NCI-H2107 (cell line): ENCODE measurements around the gene UPK2.
"Not testable (repeated sequence)": the region's sequence is repeated elsewhere in the genome, so short reads cannot be mapped to it uniquely, and the experiment has no call there.

Source experiments
- DNase-seq: peaks from one replicate; lab custom pipeline; 2025; lab: John Stamatoyannopoulos, UW

UPK2 gene

GRCh38 chr11:118938491-118939403 lies 17.4 kb upstream of the UPK2 start:
- DNase-seq: no peak

GRCh38 chr11:118939404-118939915 lies 16.6 kb upstream of the UPK2 start:
- DNase-seq: no peak

GRCh38 chr11:118939953-118940598 lies 16.0 kb upstream of the UPK2 start:
- no peak for DNase-seq

GRCh38 chr11:118947091-118947490 lies 9.0 kb upstream of the UPK2 start:
- DNase-seq: no peak

GRCh38 chr11:118948000-118948399 lies 8.1 kb upstream of the UPK2 start:
- DNase-seq: no peak

GRCh38 chr11:118953265-118953664 lies 2.8 kb upstream of the UPK2 start:
- DNase-seq: no peak

- DNase-seq: not testable (repeated sequence)
Observed at GRCh38 chr11:118953976-118954375, 2.1 kb upstream of the UPK2 start.

- DNase-seq: no peak
Observed at GRCh38 chr11:118956847-118957469, 860 bp downstream of the UPK2 start.

GRCh38 chr11:118957549-118957948 lies 1.5 kb downstream of the UPK2 start:
- no peak for DNase-seq

- DNase-seq: no peak
Observed at GRCh38 chr11:118957968-118958367, 1.9 kb downstream of the UPK2 start.

- DNase-seq: no peak
Observed at GRCh38 chr11:118958577-118958976, 2.5 kb downstream of the UPK2 start.

- no peak for DNase-seq
Observed at GRCh38 chr11:118961189-118961588, 5.1 kb downstream of the UPK2 start.

- no peak for DNase-seq
Observed at GRCh38 chr11:118961591-118961990, 5.5 kb downstream of the UPK2 start.

GRCh38 chr11:118969508-118969907 lies 13.4 kb downstream of the UPK2 start:
- DNase-seq: not testable (repeated sequence)

- DNase-seq: no peak
Observed at GRCh38 chr11:118971646-118972045, 15.5 kb downstream of the UPK2 start, which contains the start of gene FOXR1. FOXR1 (plus strand) TSS chr11:118971761; CDS start chr11:118971932, 171 bp downstream.

- DNase-seq: no peak
Observed at GRCh38 chr11:118973985-118974384, 17.9 kb downstream of the UPK2 start.

GRCh38 chr11:118975771-118976709 lies 19.9 kb downstream of the UPK2 start:
- no peak for DNase-seq

- no peak for DNase-seq
Observed at GRCh38 chr11:118979434-118979833, 23.3 kb downstream of the UPK2 start.

GRCh38 chr11:118980191-118980881 lies 24.2 kb downstream of the UPK2 start:
- no peak for DNase-seq

GRCh38 chr11:118984337-118984736 lies 28.2 kb downstream of the UPK2 start:
- DNase-seq: not testable (repeated sequence)

GRCh38 chr11:118984825-118985224 lies 28.7 kb downstream of the UPK2 start:
- no peak for DNase-seq
